H9 (cell line): ENCODE data around the gene CXCL8. TPM values are rescaled to one million over a fixed set of nuclear protein-coding genes. Genes with fewer than 3 reads are reported as not detected.

Experiments used
- DNase-seq: peaks from one replicate; pipeline ENCODE4 v3.0.0-alpha.2; 2017
- H2AFZ ChIP-seq: one replicate; pipeline ENCODE4 v1.6.1; 2013; ENCODE audit warnings: mild to moderate bottlenecking, low read length, control low read depth, moderate library complexity
- H2AK5ac ChIP-seq: 2 replicates; pipeline ENCODE4 v1.6.1; 2013; ENCODE audit warnings: low read length, control low read depth, mixed read lengths; ENCODE audit not compliant: insufficient read length
- H2BK120ac ChIP-seq: one replicate; pipeline ENCODE4 v1.6.1; 2013; ENCODE audit warnings: low read depth, mild to moderate bottlenecking, low read length, control low read depth, inconsistent platforms; ENCODE audit not compliant: poor library complexity, severe bottlenecking
- H2BK12ac ChIP-seq: 2 replicates; pipeline ENCODE4 v1.6.1; 2013; ENCODE audit warnings: low read length, control low read depth, mixed read lengths, low read depth; ENCODE audit not compliant: insufficient read length
- H2BK15ac ChIP-seq: 2 replicates; pipeline ENCODE4 v1.6.1; 2013; ENCODE audit warnings: low read depth, low read length, control low read depth
- H2BK20ac ChIP-seq: one replicate; pipeline ENCODE4 v1.6.1; 2013; ENCODE audit warnings: low read depth, mild to moderate bottlenecking, low read length, control low read depth, inconsistent platforms; ENCODE audit not compliant: poor library complexity, severe bottlenecking
- H2BK5ac ChIP-seq: 2 replicates; pipeline ENCODE4 v1.6.1; 2013; ENCODE audit warnings: low read length, control low read depth, mixed read lengths; ENCODE audit not compliant: insufficient read length
- H3K14ac ChIP-seq: 2 replicates; pipeline ENCODE4 v1.6.1; 2013; ENCODE audit warnings: low read length, control low read depth; ENCODE audit not compliant: insufficient read depth
- H3K18ac ChIP-seq: 2 replicates; pipeline ENCODE4 v1.6.1; 2013; ENCODE audit warnings: low read depth, mild to moderate bottlenecking, mixed read lengths, low read length, control low read depth; ENCODE audit not compliant: insufficient read length
- H3K23ac ChIP-seq: 2 replicates; pipeline ENCODE4 v1.6.1; 2013; ENCODE audit warnings: low read length, control low read depth, mixed read lengths, low read depth; ENCODE audit not compliant: insufficient read length
- H3K23me2 ChIP-seq: 2 replicates; pipeline ENCODE4 v1.6.1; 2013; ENCODE audit warnings: low read depth, mild to moderate bottlenecking, mixed read lengths, low read length, control low read depth; ENCODE audit not compliant: insufficient read length, poor library complexity, severe bottlenecking
- H3K27ac ChIP-seq: 2 replicates; pipeline ENCODE4 v1.5.1; 2013; ENCODE audit warnings: low read length, control low read depth, mixed read lengths, low read depth; ENCODE audit not compliant: insufficient read length
- H3K27me3 ChIP-seq: 2 replicates; pipeline ENCODE4 v1.6.1; 2013; ENCODE audit warnings: low read length, control low read depth, inconsistent platforms; ENCODE audit not compliant: insufficient read depth
- H3K4ac ChIP-seq: 2 replicates; pipeline ENCODE4 v1.6.1; 2013; ENCODE audit warnings: low read depth, mild to moderate bottlenecking, control low read depth, inconsistent platforms, low read length, moderate library complexity
- H3K4me1 ChIP-seq: 2 replicates; pipeline ENCODE4 v1.6.1; 2013; ENCODE audit warnings: low read length, control low read depth, inconsistent platforms; ENCODE audit not compliant: insufficient read depth
- H3K4me2 ChIP-seq: 2 replicates; pipeline ENCODE4 v1.6.1; 2013; ENCODE audit warnings: low read length, control low read depth, mixed read lengths; ENCODE audit not compliant: insufficient read length, insufficient read depth
- H3K56ac ChIP-seq: 2 replicates; pipeline ENCODE4 v1.6.1; 2013; ENCODE audit warnings: low read depth, mild to moderate bottlenecking, mixed read lengths, low read length, control low read depth; ENCODE audit not compliant: insufficient read length
- H3K79me1 ChIP-seq: 2 replicates; pipeline ENCODE4 v1.6.1; 2013; ENCODE audit warnings: low read depth, mild to moderate bottlenecking, moderate library complexity, low read length, control low read depth, inconsistent platforms; ENCODE audit not compliant: insufficient read depth, poor library complexity, severe bottlenecking
- H3K79me2 ChIP-seq: 2 replicates; pipeline ENCODE4 v1.6.1; 2013; ENCODE audit warnings: low read length, control low read depth, inconsistent platforms; ENCODE audit not compliant: insufficient read depth
- H3K9ac ChIP-seq: 2 replicates; pipeline ENCODE4 v1.6.1; 2013; ENCODE audit warnings: low read length, control low read depth, mixed read lengths; ENCODE audit not compliant: insufficient read length; ENCODE audit errors: extremely low read depth
- H3K9me3 ChIP-seq: one replicate; pipeline ENCODE4 v1.6.1; 2013; ENCODE audit warnings: low read depth, low read length, inconsistent platforms; ENCODE audit not compliant: control insufficient read depth
- H3T11ph ChIP-seq: one replicate; pipeline ENCODE4 v1.6.1; 2013; ENCODE audit warnings: mild to moderate bottlenecking, low read length, control low read depth, inconsistent platforms
- H4K20me1 ChIP-seq: one replicate; pipeline ENCODE4 v1.6.1; 2013; ENCODE audit not compliant: control insufficient read depth, insufficient read length, insufficient read depth
- H4K5ac ChIP-seq: 2 replicates; pipeline ENCODE4 v1.6.1; 2013; ENCODE audit warnings: low read depth, mild to moderate bottlenecking, mixed read lengths, low read length, control low read depth; ENCODE audit not compliant: insufficient read length
- H4K8ac ChIP-seq: replicated peaks from 2 replicates; pipeline ENCODE4 v1.6.1; 2013; ENCODE audit warnings: low read length, control low read depth, mixed read lengths, low read depth; ENCODE audit not compliant: insufficient read length
- H4K91ac ChIP-seq: 2 replicates; pipeline ENCODE4 v1.6.1; 2013; ENCODE audit warnings: low read depth, mild to moderate bottlenecking, moderate library complexity, mixed read lengths, low read length, control low read depth; ENCODE audit not compliant: insufficient read length
- H3K27ac Mint-ChIP-seq, 3 experiments: 2 replicates in 2 of 3; 3 replicates in 1 of 3; pipeline ENCODE4 v1.8.0; 2020 to 2021; ENCODE audit warnings: mixed read lengths in 3 of 3, mild to moderate bottlenecking in 1 of 3, moderate library complexity in 1 of 3
- H3K27me3 Mint-ChIP-seq: 2 replicates; pipeline ENCODE4 v1.8.0; 2021; ENCODE audit warnings: low read depth, mild to moderate bottlenecking, moderate library complexity, mixed read lengths
- H3K36me3 Mint-ChIP-seq, 3 experiments: 2 replicates in 2 of 3; 3 replicates in 1 of 3; pipeline ENCODE4 v1.8.0; 2020 to 2021; ENCODE audit warnings: low read depth in 3 of 3, mixed read lengths in 3 of 3; ENCODE audit not compliant: insufficient read depth in 1 of 3
- H3K4me1 Mint-ChIP-seq, 2 experiments: 2 replicates each; pipeline ENCODE4 v1.8.0; 2020; ENCODE audit warnings: mixed read lengths in 2 of 2
- H3K4me3 Mint-ChIP-seq, 2 experiments: 2 replicates in 1 of 2; 3 replicates in 1 of 2; pipeline ENCODE4 v1.8.0; 2020 to 2021; ENCODE audit warnings: mild to moderate bottlenecking in 2 of 2, mixed read lengths in 2 of 2, moderate library complexity in 1 of 2
- H3K9me3 Mint-ChIP-seq, 2 experiments: 2 replicates in 1 of 2; 3 replicates in 1 of 2; pipeline ENCODE4 v1.8.0; 2020; ENCODE audit warnings: mild to moderate bottlenecking in 2 of 2, mixed read lengths in 2 of 2, moderate library complexity in 1 of 2
- whole genome bisulfite sequencing: extraction: QIAGEN DNeasy Blood & Tissue Kit; methylation state at CpG from one replicate; pipeline ENCODE4 v1.1.7; 2013; ENCODE audit warnings: missing lambda C conversion rate, low lambda C conversion rate, mixed read lengths; ENCODE audit not compliant: insufficient read length; ENCODE audit errors: extremely low coverage; 5-methylcytosine and 5-hydroxymethylcytosine counted together
- total RNA-seq: library from RNA; stranded (reverse); gene quantifications from 2 replicates; pipeline ENCODE4 v1.2.1, GENCODE V29; 2021
- TF ChIP-seq, protein P1 (sequence below): fragments of 200-600 bp; sonication (generic); conservative IDR thresholded peaks from 3 replicates; pipeline ENCODE4 v1.8.0; 2021; ENCODE audit warnings: antibody characterized with exemption, mild to moderate bottlenecking

Gene CXCL8
- total RNA-seq, 1 experiment from 2014 or later: not detected

DNA sequence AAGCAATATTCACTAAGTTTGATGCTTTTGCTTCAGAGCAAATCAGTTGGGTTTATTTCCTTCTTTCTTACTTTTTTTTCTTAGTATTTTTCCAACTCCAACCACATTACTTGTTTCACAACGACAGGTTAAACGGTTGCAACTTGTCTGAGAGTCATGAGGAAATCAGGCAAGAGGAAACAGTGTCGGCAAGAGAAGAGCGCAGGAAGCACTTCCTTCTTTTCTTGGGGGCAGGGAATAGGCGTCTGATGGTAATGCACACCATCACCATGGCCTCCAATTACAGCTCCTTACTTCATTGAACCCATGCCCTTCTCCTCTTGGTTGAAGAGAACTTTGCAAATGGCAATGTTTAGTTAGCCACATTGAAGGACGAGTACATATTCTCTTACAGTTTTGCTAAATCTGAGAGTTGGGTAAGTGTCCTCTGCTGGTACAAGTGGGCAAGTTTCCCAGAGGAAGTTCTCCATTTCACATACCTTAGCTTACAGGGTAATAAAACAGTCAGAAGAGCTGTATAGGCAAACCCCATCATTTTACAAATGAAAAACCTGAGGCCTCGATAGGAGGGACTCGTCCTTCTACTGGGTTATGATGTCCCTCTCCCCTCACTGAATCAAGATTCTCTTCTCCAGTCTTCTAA lies 8.3 kb upstream of the CXCL8 start:
- H3K9me3 Mint-ChIP-seq: no peaks in the 10 kb centered on the region
- H3T11ph ChIP-seq: no peak overlapping the region
- WGBS: no CpG with 5 or more reads among the region's 8 CpGs

More for the DNA sequence above, 8.3 kb upstream of the CXCL8 start:
- no peak for DNase-seq
- H3K27me3 Mint-ChIP-seq: no peaks in the 10 kb centered on the region
- H3K4me3 Mint-ChIP-seq: no peak overlapping the region
- no peak overlapping the region for H3K4ac ChIP-seq
- H3K36me3 Mint-ChIP-seq: no peaks in the 10 kb centered on the region; a peak in 1 of 7 replicates
- no peaks in the 10 kb centered on the region for H3K79me1 ChIP-seq
- peaks cover 2% of the 10 kb centered on the region; the same call in 1 of the 2 replicates for H3K4me1 ChIP-seq
- no peak overlapping the region for H2BK20ac ChIP-seq
- no peak overlapping the region for H3K18ac ChIP-seq
- H3K4me1 Mint-ChIP-seq: peaks cover 2% of the 10 kb centered on the region in 2 experiments; a peak in 1 of 4 replicates
- H3K79me2 ChIP-seq: no peaks in the 10 kb centered on the region
- no peak overlapping the region for H4K5ac ChIP-seq
- no peak overlapping the region for H3K9ac ChIP-seq
- H3K14ac ChIP-seq: no peak overlapping the region
- H2BK15ac ChIP-seq: no peak overlapping the region
- no peaks in the 10 kb centered on the region for H3K27me3 ChIP-seq
- no peak overlapping the region for H2BK12ac ChIP-seq
- no peak overlapping the region for H3K56ac ChIP-seq
- no peak overlapping the region for H2BK120ac ChIP-seq
- no peaks in the 10 kb centered on the region for H3K23me2 ChIP-seq
- H2AFZ ChIP-seq: no peak overlapping the region
- H2AK5ac ChIP-seq: no peak overlapping the region
- H3K23ac ChIP-seq: no peak overlapping the region
- no peak overlapping the region for H4K91ac ChIP-seq
- no peak overlapping the region for H2BK5ac ChIP-seq
- no peak overlapping the region for H3K27ac ChIP-seq
- no peak overlapping the region for H4K8ac ChIP-seq
- TF ChIP-seq, protein P1, sequence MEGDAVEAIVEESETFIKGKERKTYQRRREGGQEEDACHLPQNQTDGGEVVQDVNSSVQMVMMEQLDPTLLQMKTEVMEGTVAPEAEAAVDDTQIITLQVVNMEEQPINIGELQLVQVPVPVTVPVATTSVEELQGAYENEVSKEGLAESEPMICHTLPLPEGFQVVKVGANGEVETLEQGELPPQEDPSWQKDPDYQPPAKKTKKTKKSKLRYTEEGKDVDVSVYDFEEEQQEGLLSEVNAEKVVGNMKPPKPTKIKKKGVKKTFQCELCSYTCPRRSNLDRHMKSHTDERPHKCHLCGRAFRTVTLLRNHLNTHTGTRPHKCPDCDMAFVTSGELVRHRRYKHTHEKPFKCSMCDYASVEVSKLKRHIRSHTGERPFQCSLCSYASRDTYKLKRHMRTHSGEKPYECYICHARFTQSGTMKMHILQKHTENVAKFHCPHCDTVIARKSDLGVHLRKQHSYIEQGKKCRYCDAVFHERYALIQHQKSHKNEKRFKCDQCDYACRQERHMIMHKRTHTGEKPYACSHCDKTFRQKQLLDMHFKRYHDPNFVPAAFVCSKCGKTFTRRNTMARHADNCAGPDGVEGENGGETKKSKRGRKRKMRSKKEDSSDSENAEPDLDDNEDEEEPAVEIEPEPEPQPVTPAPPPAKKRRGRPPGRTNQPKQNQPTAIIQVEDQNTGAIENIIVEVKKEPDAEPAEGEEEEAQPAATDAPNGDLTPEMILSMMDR: no peak
- H3K9me3 ChIP-seq: no peaks in the 10 kb centered on the region
- H4K20me1 ChIP-seq: no peaks in the 10 kb centered on the region
- no peak overlapping the region for H3K27ac Mint-ChIP-seq
- no peak overlapping the region for H3K4me2 ChIP-seq
